K562 (cell line): ENCODE data around the gene SPCS3. TPM values are rescaled to one million over a fixed set of nuclear protein-coding genes. Genes with fewer than 3 reads are reported as not detected.

Experiments
- ATAC-seq: fragments of 200-7000 bp; cut with Tn5 transposase; 3 replicates; pipeline ENCODE4 v1.9.1; 2020; ENCODE audit warnings: moderate library complexity
- BruUV-seq: library from RNA; stranded (reverse); fragments of 400-500 nt; replicated peaks from 2 replicates; lab custom pipeline; 2021; lab: Mats Ljungman, UMichigan
- CTCF ChIA-PET: fragments of 300-600 bp; formaldehyde crosslinking; extraction: SDS; loops from one replicate; lab custom pipeline; 2021; ENCODE audit warnings: low intra/inter-chr PET ratio; lab: Yijun Ruan, JAX
- POLR2A ChIA-PET: fragments of 300-600, 350-650 bp; sonication (Branson Sonifier 250); formaldehyde crosslinking; extraction: SDS; loops from one replicate; lab custom pipeline; 2021; ENCODE audit warnings: antibody characterized with exemption, inconsistent platforms; lab: Yijun Ruan, JAX
- DNase-seq, 4 experiments: peaks; one replicate each; pipeline versions ENCODE4 v3.0.0 to v3.0.0-alpha.2; 2011 to 2018; ENCODE audit warnings: low spot score in 3 of 4, mixed read lengths in 3 of 4; ENCODE audit errors: extremely low read depth in 1 of 4
- FAIRE-seq: peaks from 2 replicates; lab custom pipeline; 2011; peaks lifted over from hg19 to GRCh38; lab: Jason Lieb, UNC
- H2AFZ ChIP-seq: 2 replicates; pipeline ENCODE4 v1.6.0; 2011; ENCODE audit warnings: low read depth, low read length, control low read depth, inconsistent platforms
- H3K27ac ChIP-seq: fragments of 200-600 bp; 3 replicates; pipeline ENCODE4 v1.8.0; 2011; ENCODE audit warnings: low read depth, mild to moderate bottlenecking, control low read depth, inconsistent platforms, low read length, moderate library complexity, mixed read lengths; ENCODE audit errors: extremely low read depth
- H3K27me3 ChIP-seq, 2 experiments: fragments of 300-600 bp in 1 of 2; 2 replicates in 1 of 2; 3 replicates in 1 of 2; pipeline versions ENCODE4 v1.6.0 to v1.8.0; 2011; ENCODE audit warnings: inconsistent platforms in 2 of 2, low read length in 2 of 2, mild to moderate bottlenecking in 1 of 2, mixed read lengths in 1 of 2, moderate library complexity in 1 of 2; ENCODE audit not compliant: control insufficient read depth in 2 of 2, insufficient read depth in 2 of 2
- H3K36me3 ChIP-seq: fragments of 300-600 bp; 3 replicates; pipeline ENCODE4 v1.8.0; 2011; ENCODE audit warnings: mild to moderate bottlenecking, low read length, inconsistent platforms; ENCODE audit not compliant: control insufficient read depth, insufficient read depth
- H3K4me1 ChIP-seq, 2 experiments: fragments of 200-600 bp in 1 of 2; replicated peaks in 1 of 2; 2 replicates in 1 of 2; 3 replicates in 1 of 2; pipeline versions ENCODE4 v1.5.1 to v1.8.0; 2011; ENCODE audit warnings: inconsistent platforms in 2 of 2, low read length in 2 of 2, mild to moderate bottlenecking in 1 of 2, mixed read lengths in 1 of 2, moderate library complexity in 1 of 2; ENCODE audit not compliant: control insufficient read depth in 2 of 2, insufficient read depth in 2 of 2
- H3K4me2 ChIP-seq: 2 replicates; pipeline ENCODE4 v1.6.1; 2011; ENCODE audit warnings: low read length, control low read depth, inconsistent platforms, mixed read lengths; ENCODE audit not compliant: insufficient read depth
- H3K4me3 ChIP-seq: fragments of 200-600 bp; sonication (generic), shearing (Covaris generic); 2 replicates; pipeline ENCODE4 v1.5.1; 2016; ENCODE audit warnings: control low read depth, inconsistent platforms
- H3K79me2 ChIP-seq: fragments of 200-600 bp; 3 replicates; pipeline ENCODE4 v1.8.0; 2011; ENCODE audit warnings: low read length, inconsistent platforms; ENCODE audit not compliant: control insufficient read depth, insufficient read depth
- H3K9ac ChIP-seq, 2 experiments: 2 replicates each; pipeline versions ENCODE4 v1.6.0 to v1.6.1; 2011; ENCODE audit warnings: low read depth in 2 of 2, low read length in 2 of 2, control low read depth in 1 of 2, inconsistent platforms in 1 of 2, mild to moderate bottlenecking in 1 of 2, mixed read lengths in 1 of 2; ENCODE audit not compliant: insufficient read depth in 1 of 2
- H3K9me1 ChIP-seq: one replicate; pipeline ENCODE4 v1.6.0; 2011; ENCODE audit warnings: inconsistent platforms, mild to moderate bottlenecking, low read length, moderate library complexity; ENCODE audit not compliant: control insufficient read depth, insufficient read depth
- H3K9me3 ChIP-seq: replicated peaks from 2 replicates; pipeline ENCODE4 v1.5.1; 2011; ENCODE audit warnings: low read depth, low read length, inconsistent platforms; ENCODE audit not compliant: control insufficient read depth, insufficient read depth
- H4K20me1 ChIP-seq: replicated peaks from 2 replicates; pipeline ENCODE4 v1.6.1; 2011; ENCODE audit warnings: low read length, inconsistent platforms, mixed read lengths; ENCODE audit not compliant: control insufficient read depth, insufficient read depth
- BHLHE40 ChIP-seq: IDR thresholded peaks from 2 replicates; pipeline ENCODE4 v1.6.1; 2011; ENCODE audit warnings: low read length, improper control_type of control experiment
- BRF1 ChIP-seq: IDR thresholded peaks from 3 replicates; pipeline ENCODE4 v1.6.1; 2011; ENCODE audit warnings: borderline replicate concordance, mild to moderate bottlenecking; ENCODE audit not compliant: insufficient read length; ENCODE audit errors: extremely low read depth
- CREM ChIP-seq: IDR thresholded peaks from 2 replicates; pipeline ENCODE4 v1.6.1; 2014; ENCODE audit warnings: antibody characterized with exemption, low read depth
- HDAC3 ChIP-seq: fragments of 450-650 bp; IDR thresholded peaks from 2 replicates; pipeline ENCODE4 v1.6.1; 2018; ENCODE audit warnings: borderline replicate concordance, mild to moderate bottlenecking, moderate library complexity; ENCODE audit not compliant: partially characterized antibody
- TAF7 ChIP-seq: fragments of 450-650 bp; IDR thresholded peaks from 2 replicates; pipeline ENCODE4 v1.6.1; 2016; ENCODE audit warnings: missing genetic modification characterization, missing compliant biosample characterization
- U2AF2 ChIP-seq: fragments of 200-400 bp; formaldehyde crosslinking; optimal IDR thresholded peaks from 2 replicates; pipeline ENCODE3; 2017; ENCODE audit warnings: low read depth, mild to moderate bottlenecking, low read length
- ZNF253 ChIP-seq: fragments of 250-450 bp; sonication (Bioruptor Pico); conservative IDR thresholded peaks from 2 replicates; pipeline ENCODE4 v1.6.1; 2021; ENCODE audit warnings: mild to moderate bottlenecking
- ZNF512 ChIP-seq: IDR thresholded peaks from 2 replicates; pipeline ENCODE4 v1.6.1; 2016; ENCODE audit warnings: missing genetic modification characterization, missing compliant biosample characterization
- in situ Hi-C: fragments of 300-500 bp; cut with MboI; formaldehyde crosslinking; loops from 4 replicates; pipeline ENCODE4 v1.15.0; 2018; ENCODE audit warnings: inconsistent platforms, mixed read lengths
- intact Hi-C: fragments of 100-400 bp; cut with micrococcal nuclease; formaldehyde crosslinking; loops from 2 replicates; pipeline ENCODE4 v1.14.2; 2022
- polyA plus RNA-seq, 8 experiments: library from polyadenylated mRNA; depleted of rRNA in 4 of 8; stranded (reverse) in 5 of 8; unstranded in 3 of 8; fragments of >200 nt; fragmentation: Nextera tagmentation in 2 of 8; fragmentation: Illumina TruSeq in 1 of 8; extraction: Ambion mirVana in 2 of 8; extraction: Trizol in 1 of 8; gene quantifications; 2 replicates each; pipeline versions ENCODE4 v1.2.1 to v1.2.3, GENCODE V29; 2011 to 2014; ENCODE audit warnings: inconsistent platforms in 1 of 8, missing spikeins in 1 of 8
- total RNA-seq, 7 experiments: library from RNA; depleted of rRNA in 6 of 7; stranded (reverse); fragments of >200 nt in 6 of 7; fragmentation: Illumina TruSeq in 2 of 7; extraction: Trizol in 2 of 7; gene quantifications; 2 replicates each; pipeline versions ENCODE4 v1.2.1 to v1.2.3, GENCODE V29; 2011 to 2021; ENCODE audit warnings: low replicate concordance in 1 of 7
- TF ChIP-seq, protein P1 (sequence below): fragments of 450-650 bp; IDR thresholded peaks from 2 replicates; pipeline ENCODE4 v1.6.1; 2016; ENCODE audit warnings: mild to moderate bottlenecking, moderate library complexity

SPCS3 gene
- total and polyA plus RNA-seq, 9 of the 15 experiments (the other 6 are each of a cell fraction or from before 2014, with no cell fraction given): 64.6 to 196 (median 85.4) TPM

DNA sequence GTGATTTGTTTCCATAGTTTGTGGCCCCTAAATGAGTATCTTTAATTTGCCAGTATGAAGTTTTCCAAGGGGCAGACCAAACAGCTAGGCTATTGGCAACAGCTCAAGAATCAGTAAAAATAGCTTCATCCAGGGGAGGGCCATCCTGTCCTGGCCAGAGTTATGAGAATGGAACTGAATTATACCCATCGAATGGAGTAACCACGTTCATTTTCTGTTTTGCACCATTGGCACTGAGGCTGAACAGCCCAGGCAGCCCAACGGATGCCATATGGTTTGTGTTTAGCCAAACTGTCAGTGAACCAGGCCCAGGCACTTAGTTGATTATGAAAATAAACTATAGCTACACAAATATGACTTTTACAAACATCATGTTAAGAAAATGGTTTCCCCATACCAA lies 33.0 kb upstream of the SPCS3 start (continued):
- TF ChIP-seq HDAC3: no peak
- TF ChIP-seq ZNF512 (tag): no peak
- no peak for TF ChIP-seq TAF7 (tag)
- TF ChIP-seq U2AF2: no peak
- no peak for TF ChIP-seq BRF1
- no peak for TF ChIP-seq ZNF253 (CRISPR knock-in tag)
- no peak for TF ChIP-seq BHLHE40
- TF ChIP-seq, all 486 proteins: peak for 0

DNA sequence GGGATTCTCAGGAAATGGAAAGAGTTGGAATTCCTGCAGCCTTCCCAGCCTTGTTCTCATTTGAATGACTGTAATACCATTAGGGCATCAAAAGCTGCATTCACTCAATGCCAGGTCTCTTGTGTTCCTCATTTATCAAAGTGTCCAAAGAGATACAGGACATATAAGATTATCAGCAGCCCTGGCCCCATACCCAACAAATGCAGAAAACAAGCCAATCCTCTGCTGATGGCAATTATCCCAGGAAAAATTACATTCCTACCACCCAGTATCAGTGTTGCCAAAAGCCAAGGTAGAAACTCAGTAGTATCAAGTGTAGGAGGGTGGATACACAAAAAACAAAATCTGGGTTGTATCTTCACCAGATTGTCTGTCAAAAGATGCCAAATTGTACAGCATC lies 32.2 kb upstream of the SPCS3 start:
- FAIRE-seq (no peak), DNase-seq (no peak), ATAC-seq (no peak)
- intact Hi-C loops (no loop called here), in situ Hi-C loops (no loop called here)
- H3K9me1 ChIP-seq: no peaks in the 10 kb centered on the region
- ChIA-PET CTCF (no interaction called here), POLR2A (no interaction called here)
- no TSS peak for BruUV-seq
- H3K27me3 ChIP-seq: no peaks in the 10 kb centered on the region
- H4K20me1 ChIP-seq: no peaks in the 10 kb centered on the region
- peaks cover 15 to 19% of the 10 kb centered on the region in 2 experiments; a peak in 4 of 5 replicates for H3K4me1 ChIP-seq
- no peaks in the 10 kb centered on the region for H3K36me3 ChIP-seq
- no peak overlapping the region for H3K27ac ChIP-seq
- H3K4me2 ChIP-seq: no peak overlapping the region
- H3K79me2 ChIP-seq: no peaks in the 10 kb centered on the region
- no peak overlapping the region for H3K9ac ChIP-seq
- H3K9me3 ChIP-seq: no peaks in the 10 kb centered on the region
- no peak overlapping the region for H3K4me3 ChIP-seq
- peak overlapping the region; percentile 69; the same call in 1 of the 2 replicates for H2AFZ ChIP-seq
- no peak for TF ChIP-seq CREM
- TF ChIP-seq, protein P1, sequence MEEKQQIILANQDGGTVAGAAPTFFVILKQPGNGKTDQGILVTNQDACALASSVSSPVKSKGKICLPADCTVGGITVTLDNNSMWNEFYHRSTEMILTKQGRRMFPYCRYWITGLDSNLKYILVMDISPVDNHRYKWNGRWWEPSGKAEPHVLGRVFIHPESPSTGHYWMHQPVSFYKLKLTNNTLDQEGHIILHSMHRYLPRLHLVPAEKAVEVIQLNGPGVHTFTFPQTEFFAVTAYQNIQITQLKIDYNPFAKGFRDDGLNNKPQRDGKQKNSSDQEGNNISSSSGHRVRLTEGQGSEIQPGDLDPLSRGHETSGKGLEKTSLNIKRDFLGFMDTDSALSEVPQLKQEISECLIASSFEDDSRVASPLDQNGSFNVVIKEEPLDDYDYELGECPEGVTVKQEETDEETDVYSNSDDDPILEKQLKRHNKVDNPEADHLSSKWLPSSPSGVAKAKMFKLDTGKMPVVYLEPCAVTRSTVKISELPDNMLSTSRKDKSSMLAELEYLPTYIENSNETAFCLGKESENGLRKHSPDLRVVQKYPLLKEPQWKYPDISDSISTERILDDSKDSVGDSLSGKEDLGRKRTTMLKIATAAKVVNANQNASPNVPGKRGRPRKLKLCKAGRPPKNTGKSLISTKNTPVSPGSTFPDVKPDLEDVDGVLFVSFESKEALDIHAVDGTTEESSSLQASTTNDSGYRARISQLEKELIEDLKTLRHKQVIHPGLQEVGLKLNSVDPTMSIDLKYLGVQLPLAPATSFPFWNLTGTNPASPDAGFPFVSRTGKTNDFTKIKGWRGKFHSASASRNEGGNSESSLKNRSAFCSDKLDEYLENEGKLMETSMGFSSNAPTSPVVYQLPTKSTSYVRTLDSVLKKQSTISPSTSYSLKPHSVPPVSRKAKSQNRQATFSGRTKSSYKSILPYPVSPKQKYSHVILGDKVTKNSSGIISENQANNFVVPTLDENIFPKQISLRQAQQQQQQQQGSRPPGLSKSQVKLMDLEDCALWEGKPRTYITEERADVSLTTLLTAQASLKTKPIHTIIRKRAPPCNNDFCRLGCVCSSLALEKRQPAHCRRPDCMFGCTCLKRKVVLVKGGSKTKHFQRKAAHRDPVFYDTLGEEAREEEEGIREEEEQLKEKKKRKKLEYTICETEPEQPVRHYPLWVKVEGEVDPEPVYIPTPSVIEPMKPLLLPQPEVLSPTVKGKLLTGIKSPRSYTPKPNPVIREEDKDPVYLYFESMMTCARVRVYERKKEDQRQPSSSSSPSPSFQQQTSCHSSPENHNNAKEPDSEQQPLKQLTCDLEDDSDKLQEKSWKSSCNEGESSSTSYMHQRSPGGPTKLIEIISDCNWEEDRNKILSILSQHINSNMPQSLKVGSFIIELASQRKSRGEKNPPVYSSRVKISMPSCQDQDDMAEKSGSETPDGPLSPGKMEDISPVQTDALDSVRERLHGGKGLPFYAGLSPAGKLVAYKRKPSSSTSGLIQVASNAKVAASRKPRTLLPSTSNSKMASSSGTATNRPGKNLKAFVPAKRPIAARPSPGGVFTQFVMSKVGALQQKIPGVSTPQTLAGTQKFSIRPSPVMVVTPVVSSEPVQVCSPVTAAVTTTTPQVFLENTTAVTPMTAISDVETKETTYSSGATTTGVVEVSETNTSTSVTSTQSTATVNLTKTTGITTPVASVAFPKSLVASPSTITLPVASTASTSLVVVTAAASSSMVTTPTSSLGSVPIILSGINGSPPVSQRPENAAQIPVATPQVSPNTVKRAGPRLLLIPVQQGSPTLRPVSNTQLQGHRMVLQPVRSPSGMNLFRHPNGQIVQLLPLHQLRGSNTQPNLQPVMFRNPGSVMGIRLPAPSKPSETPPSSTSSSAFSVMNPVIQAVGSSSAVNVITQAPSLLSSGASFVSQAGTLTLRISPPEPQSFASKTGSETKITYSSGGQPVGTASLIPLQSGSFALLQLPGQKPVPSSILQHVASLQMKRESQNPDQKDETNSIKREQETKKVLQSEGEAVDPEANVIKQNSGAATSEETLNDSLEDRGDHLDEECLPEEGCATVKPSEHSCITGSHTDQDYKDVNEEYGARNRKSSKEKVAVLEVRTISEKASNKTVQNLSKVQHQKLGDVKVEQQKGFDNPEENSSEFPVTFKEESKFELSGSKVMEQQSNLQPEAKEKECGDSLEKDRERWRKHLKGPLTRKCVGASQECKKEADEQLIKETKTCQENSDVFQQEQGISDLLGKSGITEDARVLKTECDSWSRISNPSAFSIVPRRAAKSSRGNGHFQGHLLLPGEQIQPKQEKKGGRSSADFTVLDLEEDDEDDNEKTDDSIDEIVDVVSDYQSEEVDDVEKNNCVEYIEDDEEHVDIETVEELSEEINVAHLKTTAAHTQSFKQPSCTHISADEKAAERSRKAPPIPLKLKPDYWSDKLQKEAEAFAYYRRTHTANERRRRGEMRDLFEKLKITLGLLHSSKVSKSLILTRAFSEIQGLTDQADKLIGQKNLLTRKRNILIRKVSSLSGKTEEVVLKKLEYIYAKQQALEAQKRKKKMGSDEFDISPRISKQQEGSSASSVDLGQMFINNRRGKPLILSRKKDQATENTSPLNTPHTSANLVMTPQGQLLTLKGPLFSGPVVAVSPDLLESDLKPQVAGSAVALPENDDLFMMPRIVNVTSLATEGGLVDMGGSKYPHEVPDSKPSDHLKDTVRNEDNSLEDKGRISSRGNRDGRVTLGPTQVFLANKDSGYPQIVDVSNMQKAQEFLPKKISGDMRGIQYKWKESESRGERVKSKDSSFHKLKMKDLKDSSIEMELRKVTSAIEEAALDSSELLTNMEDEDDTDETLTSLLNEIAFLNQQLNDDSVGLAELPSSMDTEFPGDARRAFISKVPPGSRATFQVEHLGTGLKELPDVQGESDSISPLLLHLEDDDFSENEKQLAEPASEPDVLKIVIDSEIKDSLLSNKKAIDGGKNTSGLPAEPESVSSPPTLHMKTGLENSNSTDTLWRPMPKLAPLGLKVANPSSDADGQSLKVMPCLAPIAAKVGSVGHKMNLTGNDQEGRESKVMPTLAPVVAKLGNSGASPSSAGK: no peak
